ENCODE results near the gene HTT-AS.

DNA sequence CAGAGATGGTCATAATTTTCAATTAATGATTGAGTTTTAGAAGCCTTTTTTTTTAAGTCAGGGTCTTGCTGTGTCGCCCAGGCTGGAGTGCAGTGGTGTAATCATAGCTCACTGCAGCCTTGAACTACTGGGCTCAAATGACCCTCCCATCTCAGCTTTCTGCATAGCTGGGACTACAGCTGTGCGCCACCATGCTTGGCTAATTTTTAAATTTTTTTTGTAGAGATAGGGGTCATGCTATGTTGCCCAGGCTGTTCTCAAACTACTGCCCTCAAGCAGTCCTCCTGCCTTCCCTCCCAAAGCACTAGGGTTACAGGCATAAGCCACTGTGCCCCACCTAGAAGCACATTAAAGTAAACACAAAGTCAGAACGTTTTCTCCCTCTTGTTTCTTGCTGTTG, 51.7 kb downstream of the HTT-AS start:
- TF ChIP-seq POLR2AphosphoS5 (IDR thresholded peaks at IDR 0.05; ENCODE audit: low read depth, low read length), result no peak
- TF ChIP-seq POLR2A (IDR thresholded peaks at IDR 0.05; ENCODE audit: low read depth, low read length), result no peak
- TF ChIP-seq TAF1 (IDR thresholded peaks at IDR 0.05; ENCODE audit: borderline replicate concordance, low read depth, low read length), result no peak
